IMR-90 (cell line): ENCODE measurements around the gene HTR5A. TPM values are rescaled to one million over a fixed set of nuclear protein-coding genes. Genes with fewer than 3 reads are reported as not detected.

Experiments
- ATAC-seq: fragments of 200-7000 bp; cut with Tn5 transposase; 2 replicates; pipeline ENCODE4 v1.9.1; 2020; ENCODE audit warnings: low read depth, mild to moderate bottlenecking, moderate library complexity
- BruUV-seq: library from RNA; stranded (reverse); fragments of 400-500 nt; replicated peaks from 2 replicates; lab custom pipeline; 2021; lab: Mats Ljungman, UMichigan
- CTCF ChIA-PET: fragments of 300-600 bp; formaldehyde crosslinking; extraction: SDS; loops from one replicate; lab custom pipeline; 2021; ENCODE audit warnings: antibody characterized with exemption; lab: Yijun Ruan, JAX
- POLR2A ChIA-PET: fragments of 300-600 bp; sonication (Branson Sonifier 250); formaldehyde crosslinking; loops from one replicate; lab custom pipeline; 2022; ENCODE audit warnings: antibody characterized with exemption; ENCODE audit not compliant: unreplicated experiment; lab: Charles Lee
- DNase-seq: peaks from one replicate; pipeline ENCODE4 v3.0.0; 2013
- H2AFZ ChIP-seq: replicated peaks from 2 replicates; pipeline ENCODE3; 2013; ENCODE audit warnings: low read length, mild to moderate bottlenecking; ENCODE audit not compliant: poor library complexity
- H2AK5ac ChIP-seq: 2 replicates; pipeline ENCODE4 v1.6.1; 2013; ENCODE audit warnings: low read depth, low read length, inconsistent platforms
- H2AK9ac ChIP-seq: replicated peaks from 2 replicates; pipeline ENCODE3; 2013; ENCODE audit warnings: mild to moderate bottlenecking, low read depth, low read length, moderate library complexity; ENCODE audit not compliant: poor library complexity
- H2BK120ac ChIP-seq: 2 replicates; pipeline ENCODE4 v1.6.1; 2013; ENCODE audit warnings: low read depth, low read length, inconsistent platforms
- H2BK15ac ChIP-seq: 3 replicates; pipeline ENCODE4 v1.6.1; 2013; ENCODE audit warnings: low read depth, low read length, inconsistent platforms
- H2BK20ac ChIP-seq: 2 replicates; pipeline ENCODE4 v1.6.1; 2013; ENCODE audit warnings: low read depth, mild to moderate bottlenecking, inconsistent platforms, low read length, moderate library complexity
- H2BK5ac ChIP-seq: 2 replicates; pipeline ENCODE4 v1.6.1; 2013; ENCODE audit warnings: mild to moderate bottlenecking, low read depth, low read length, inconsistent platforms; ENCODE audit not compliant: poor library complexity, severe bottlenecking
- H3K14ac ChIP-seq: replicated peaks from 2 replicates; pipeline ENCODE4 v1.6.1; 2013; ENCODE audit warnings: low read depth, low read length, inconsistent platforms
- H3K18ac ChIP-seq: 2 replicates; pipeline ENCODE4 v1.6.1; 2013; ENCODE audit warnings: low read depth, low read length, control low read depth
- H3K23ac ChIP-seq: 2 replicates; pipeline ENCODE4 v1.6.1; 2013; ENCODE audit warnings: low read depth, low read length, inconsistent platforms
- H3K27ac ChIP-seq: 2 replicates; pipeline ENCODE4 v1.5.1; 2013; ENCODE audit warnings: mild to moderate bottlenecking, control low read depth, low read length; ENCODE audit not compliant: insufficient read depth
- H3K27me3 ChIP-seq: 2 replicates; pipeline ENCODE4 v1.6.1; 2013; ENCODE audit warnings: low read length; ENCODE audit not compliant: control insufficient read depth, insufficient read depth
- H3K36me3 ChIP-seq: 2 replicates; pipeline ENCODE4 v1.6.1; 2013; ENCODE audit warnings: low read length, mixed read lengths; ENCODE audit not compliant: control insufficient read depth, insufficient read depth
- H3K4ac ChIP-seq: 2 replicates; pipeline ENCODE4 v1.6.1; 2013; ENCODE audit warnings: low read depth, low read length, inconsistent platforms
- H3K4me1 ChIP-seq: 2 replicates; pipeline ENCODE4 v1.6.1; 2013; ENCODE audit warnings: low read length, mixed read lengths; ENCODE audit not compliant: control insufficient read depth, insufficient read depth
- H3K4me2 ChIP-seq: 2 replicates; pipeline ENCODE4 v1.6.1; 2013; ENCODE audit warnings: low read depth, mild to moderate bottlenecking, control low read depth, low read length, moderate library complexity
- H3K4me3 ChIP-seq: 2 replicates; pipeline ENCODE4 v1.5.1; 2013; ENCODE audit warnings: low read depth, mild to moderate bottlenecking, control low read depth, low read length, moderate library complexity; ENCODE audit not compliant: insufficient read depth
- H3K56ac ChIP-seq: 2 replicates; pipeline ENCODE4 v1.6.1; 2013; ENCODE audit warnings: low read length, inconsistent platforms; ENCODE audit not compliant: insufficient read depth; ENCODE audit errors: extremely low read depth
- H3K79me1 ChIP-seq, 2 experiments: 2 replicates each; pipeline ENCODE4 v1.6.1; 2013; ENCODE audit warnings: low read length in 2 of 2, inconsistent platforms in 1 of 2, low read depth in 1 of 2
- H3K9ac ChIP-seq: 2 replicates; pipeline ENCODE4 v1.6.1; 2013; ENCODE audit warnings: low read depth, low read length, control low read depth
- H3K9me1 ChIP-seq: 2 replicates; pipeline ENCODE4 v1.6.1; 2013; ENCODE audit warnings: low read length, inconsistent platforms; ENCODE audit not compliant: insufficient read depth
- H3K9me3 ChIP-seq: 2 replicates; pipeline ENCODE4 v1.6.1; 2013; ENCODE audit warnings: low read length; ENCODE audit not compliant: control insufficient read depth, insufficient read depth
- H4K20me1 ChIP-seq: 2 replicates; pipeline ENCODE4 v1.6.1; 2013; ENCODE audit warnings: low read length, inconsistent platforms; ENCODE audit not compliant: insufficient read depth
- H4K5ac ChIP-seq: 2 replicates; pipeline ENCODE4 v1.6.1; 2013; ENCODE audit warnings: mild to moderate bottlenecking, low read depth, low read length, control low read depth
- H4K8ac ChIP-seq, 2 experiments: 2 replicates each; pipeline ENCODE4 v1.6.1; 2013; ENCODE audit warnings: low read depth in 2 of 2, low read length in 2 of 2, control low read depth in 1 of 2, inconsistent platforms in 1 of 2
- H4K91ac ChIP-seq: 2 replicates; pipeline ENCODE4 v1.6.1; 2013; ENCODE audit warnings: low read depth, low read length, inconsistent platforms; ENCODE audit not compliant: insufficient read depth
- FOS ChIP-seq: fragments of 150-350 bp; IDR thresholded peaks from 2 replicates; pipeline ENCODE4 v1.6.1; 2016; ENCODE audit warnings: low read depth, low read length
- NFE2L2 ChIP-seq: fragments of 150-350 bp; IDR thresholded peaks from 2 replicates; pipeline ENCODE4 v1.6.1; 2016; ENCODE audit warnings: low read depth, mild to moderate bottlenecking, low read length
- RAD21 ChIP-seq: IDR thresholded peaks from 2 replicates; pipeline ENCODE4 v1.6.1; 2012; ENCODE audit warnings: low read length, improper control_type of control experiment
- WGBS, 2 experiments: methylation state at CpG; one replicate each; pipeline versions ENCODE4 v1.1.5 to v1.1.7; 2013; ENCODE audit warnings: missing lambda C conversion rate in 2 of 2; ENCODE audit not compliant: insufficient read length in 1 of 2; ENCODE audit errors: extremely low coverage in 2 of 2; 5-methylcytosine and 5-hydroxymethylcytosine counted together
- dilution Hi-C: fragments of 300-500 bp; cut with HindIII; formaldehyde crosslinking; loops from one replicate; pipeline ENCODE4 v1.14.3; 2018; ENCODE audit warnings: low sequenced_read_pairs; ENCODE audit not compliant: unreplicated experiment
- in situ Hi-C: fragments of 300-500 bp; cut with MboI; formaldehyde crosslinking; loops from 3 replicates; pipeline ENCODE4 v1.14.3; 2019; ENCODE audit warnings: low sequenced_read_pairs, inconsistent platforms, mixed read lengths
- intact Hi-C: fragments of 100-400 bp; cut with micrococcal nuclease; formaldehyde crosslinking; loops from 2 replicates; pipeline ENCODE4 v1.10.0; 2022
- polyA plus RNA-seq, 3 experiments: library from polyadenylated mRNA; depleted of rRNA; stranded (reverse); fragments of >200 nt; gene quantifications; 2 replicates each; pipeline ENCODE4 v1.2.3, GENCODE V29; 2012; ENCODE audit warnings: low replicate concordance in 1 of 3
- total RNA-seq: library from RNA; depleted of rRNA; stranded (reverse); fragments of >200 nt; gene quantifications from 2 replicates; pipeline ENCODE4 v1.2.3, GENCODE V29; 2012

Gene HTR5A
- total and polyA plus RNA-seq, 2 of the 4 experiments (the other 2 are of a cell fraction) = not detected

- H3K4me3 ChIP-seq = no peak overlapping the region
- H2AK5ac ChIP-seq = no peak overlapping the region
- dilution Hi-C loops = no loop called here
- DNase-seq = no peak
- no peaks in the 10 kb centered on the region for H3K4me1 ChIP-seq
- no peaks in the 10 kb centered on the region for H3K79me1 ChIP-seq
- H3K9me3 ChIP-seq = no peaks in the 10 kb centered on the region
- H3K4ac ChIP-seq = no peak overlapping the region
- H3K56ac ChIP-seq = no peak overlapping the region
- no peak overlapping the region for H3K9ac ChIP-seq
- ChIA-PET POLR2A (no interaction called here), CTCF (no interaction called here)
- no peak for TF ChIP-seq NFE2L2
- no peak for TF ChIP-seq RAD21
- no peak for TF ChIP-seq FOS
- no peak overlapping the region for H4K8ac ChIP-seq
- no peak overlapping the region for H3K14ac ChIP-seq
- H3K18ac ChIP-seq = no peak overlapping the region
- H2BK120ac ChIP-seq = no peak overlapping the region
- in situ Hi-C loops = no loop called here
- H3K4me2 ChIP-seq = no peak overlapping the region
- no TSS peak for BruUV-seq
- intact Hi-C loops = no loop called here
- no peak overlapping the region for H4K5ac ChIP-seq
- no peak overlapping the region for H2AFZ ChIP-seq
- H3K36me3 ChIP-seq = no peaks in the 10 kb centered on the region
- no peaks in the 10 kb centered on the region for H3K9me1 ChIP-seq
- H2BK15ac ChIP-seq = no peak overlapping the region
- no peak overlapping the region for H3K27ac ChIP-seq
- H3K27me3 ChIP-seq = no peaks in the 10 kb centered on the region
- no peaks in the 10 kb centered on the region for H4K20me1 ChIP-seq
- H2AK9ac ChIP-seq = no peak overlapping the region
- H3K23ac ChIP-seq = no peak overlapping the region
- H2BK20ac ChIP-seq = no peak overlapping the region
- ATAC-seq = no peak
- no peak overlapping the region for H4K91ac ChIP-seq
- H2BK5ac ChIP-seq = no peak overlapping the region
- no CpG with 5 or more reads among the region's 4 CpGs for WGBS, 2 experiments
These were observed 5.9 kb upstream of the HTR5A start for GRCh38 chr7:155064186-155064585.
